ENCODE results near the gene NDST3. TPM values are rescaled to one million over a fixed set of nuclear protein-coding genes. Genes with fewer than 3 reads are reported as not detected.
A peak's percentile ranks its signal among the peaks of the same experiment; 100 is the strongest.

NDST3 gene
- total and polyA plus RNA-seq, 4 donors, result 0.36 to 2.8 (median 1.4) TPM

GRCh38 chr4:118280501-118281218, 246.4 kb downstream of the NDST3 start:
- peaks cover 4 to 59% (median 39%) of the 10 kb centered on the region in 4 donors for H3K4me1 ChIP-seq (ENCODE audit: control insufficient read depth in 4 of 4, insufficient read depth in 4 of 4, low read length in 3 of 4)
- H3K27me3 ChIP-seq (ENCODE audit: control insufficient read depth in 4 of 4, insufficient read depth in 4 of 4, low read length in 3 of 4), result no peaks in the 10 kb centered on the region
- WGBS, result 10% methylated on average over 2 of the region's 2 CpGs
- peak overlapping the region; percentile 37 to 66 for H3K27ac ChIP-seq (ENCODE audit: low read depth in 1 of 2, low read length in 2 of 2)
- peak overlapping the region in 1 of 2 donors; percentile 63 for H3K9ac ChIP-seq (ENCODE audit: low read depth in 1 of 2, low read length in 2 of 2)
- no peak for DNase-seq (ENCODE audit: low spot score)
- peaks cover 0 to 4% (median 1%) of the 10 kb centered on the region in 4 donors for H3K36me3 ChIP-seq (ENCODE audit: control insufficient read depth in 4 of 4, insufficient read depth in 3 of 4, low read depth in 1 of 4, low read length in 3 of 4)
- H3K9me3 ChIP-seq (ENCODE audit: control insufficient read depth in 4 of 4, low read length in 3 of 4), result no peaks in the 10 kb centered on the region
- TF ChIP-seq FOXA1 (IDR thresholded peaks at IDR 0.05) (no peak), HNF4G (IDR thresholded peaks at IDR 0.05) (peak; percentile 24), GABPA (IDR thresholded peaks at IDR 0.05 in 1 of 2, conservative IDR thresholded peaks at IDR 0.05 in 1 of 2) (no peak), SP1 (IDR thresholded peaks at IDR 0.05) (no peak), TAF1 (conservative IDR thresholded peaks at IDR 0.05) (no peak), YY1 (IDR thresholded peaks at IDR 0.05) (no peak), RAD21 (IDR thresholded peaks at IDR 0.05) (peak; percentile 79 to 83), EGR1 (IDR thresholded peaks at IDR 0.05; ENCODE audit: low read depth in 2 of 2) (no peak), MAX (IDR thresholded peaks at IDR 0.05) (peak; percentile 8), HNF4A (conservative IDR thresholded peaks at IDR 0.05) (no peak), JUND (IDR thresholded peaks at IDR 0.05) (no peak), CTCF (IDR thresholded peaks at IDR 0.05; ENCODE audit: low read depth, low read length, missing input control) (peak; percentile 46), FOXA2 (IDR thresholded peaks at IDR 0.05) (no peak), REST (IDR thresholded peaks at IDR 0.05) (no peak), RXRA (IDR thresholded peaks at IDR 0.05) (no peak), NR2F2 (IDR thresholded peaks at IDR 0.05) (no peak), ZBTB33 (IDR thresholded peaks at IDR 0.05) (no peak)
- H3K4me3 ChIP-seq (ENCODE audit: low read depth in 1 of 3, low read length in 3 of 3), result peak overlapping the region; percentile 9 to 99 (median 94)

All from liver (tissue), 9 donors.